CD4-positive, alpha-beta T cell treated with Interleukin-6 at 100 ng/mL for 8 hours (primary cell): ENCODE results near the gene TRIM56.

Experiments used
- DNase-seq: peaks from one replicate; pipeline ENCODE4 v3.0.0-alpha.2; 2020; ENCODE audit warnings: mixed read lengths, low spot score

TRIM56 gene

GRCh38 chr7:101133621-101134398 is 48.5 kb downstream of the TRIM56 start:
- DNase-seq: no peak

- no peak for DNase-seq
Observed at GRCh38 chr7:101134399-101134980, 49.2 kb downstream of the TRIM56 start.

- no peak for DNase-seq
Observed at GRCh38 chr7:101137651-101138212, 52.5 kb downstream of the TRIM56 start.

GRCh38 chr7:101138213-101138870 is 53.1 kb downstream of the TRIM56 start:
- DNase-seq: peak; percentile 83

- DNase-seq: no peak
Observed at GRCh38 chr7:101140339-101140699, 55.0 kb downstream of the TRIM56 start.

GRCh38 chr7:101140746-101141382 is 55.6 kb downstream of the TRIM56 start:
- no peak for DNase-seq
